ENCODE results near the gene ZNF616.

Gene ZNF616

GRCh38 chr19:52139252-52140031, at the start of gene ZNF616:
TSS of gene ZNF616 (minus strand) at chr19:52139938. CDS start at chr19:52130512, 9,426 bp downstream.
- DNase-seq = peak; percentile 96 to 99 (median 98)

- DNase-seq = no peak
These were observed 49.3 kb upstream of the ZNF616 start for GRCh38 chr19:52188822-52189734.

- no peak for DNase-seq
These were observed 47.7 kb upstream of the ZNF616 start for GRCh38 chr19:52187407-52187806.

GRCh38 chr19:52176574-52176973, 36.8 kb upstream of the ZNF616 start:
- DNase-seq = no peak

GRCh38 chr19:52172347-52172746, 32.6 kb upstream of the ZNF616 start:
- DNase-seq = no peak

- DNase-seq = peak; percentile 71 to 92 (median 83)
These were observed 31.8 kb upstream of the ZNF616 start, which contains the start of gene ZNF836 for GRCh38 chr19:52171321-52172169. TSS of gene ZNF836 (minus strand) at chr19:52171621. CDS start at chr19:52168072, 3,549 bp downstream.

GRCh38 chr19:52170863-52171320, 31.2 kb upstream of the ZNF616 start:
- DNase-seq = peak in 1 of 3 donors; percentile 11

GRCh38 chr19:52170304-52170703, 30.6 kb upstream of the ZNF616 start:
- DNase-seq = no peak

GRCh38 chr19:52155596-52156359, 16.0 kb upstream of the ZNF616 start:
- no peak for DNase-seq

- no peak for DNase-seq
These were observed 8.5 kb upstream of the ZNF616 start for GRCh38 chr19:52148256-52148655.

GRCh38 chr19:52142001-52142595, 2.4 kb upstream of the ZNF616 start:
- no peak for DNase-seq

GRCh38 chr19:52141203-52141602, 1.5 kb upstream of the ZNF616 start:
- DNase-seq = no peak

- DNase-seq = no peak
These were observed 433 bp upstream of the ZNF616 start for GRCh38 chr19:52140032-52140710.

GRCh38 chr19:52138983-52139251, 821 bp downstream of the ZNF616 start:
- no peak for DNase-seq

GRCh38 chr19:52138278-52138982, 1.3 kb downstream of the ZNF616 start:
- peak in 2 of 3 donors; percentile 3 to 26 for DNase-seq

- DNase-seq = no peak
These were observed 19.5 kb downstream of the ZNF616 start for GRCh38 chr19:52120286-52120685.

- DNase-seq = no peak
These were observed 24.1 kb downstream of the ZNF616 start for GRCh38 chr19:52115526-52116053.

- DNase-seq = no peak
These were observed 25.0 kb downstream of the ZNF616 start for GRCh38 chr19:52114691-52115090.

- no peak for DNase-seq
These were observed 27.1 kb downstream of the ZNF616 start for GRCh38 chr19:52112624-52113023.

- no peak for DNase-seq
These were observed 29.0 kb downstream of the ZNF616 start for GRCh38 chr19:52110780-52111179.

All from suppressor macrophage treated with lipopolysaccharide for 1 hour (primary cell).